DMS53 (cell line): ENCODE results near the gene HNRNPU.

Experiments used
- DNase-seq: peaks from one replicate; lab custom pipeline; 2025; lab: John Stamatoyannopoulos, UW

HNRNPU gene

GRCh38 chr1:244862699-244863490 is 1.4 kb downstream of the HNRNPU start:
- DNase-seq: peak; percentile 98

- DNase-seq: peak; percentile 60
Measured at GRCh38 chr1:244862354-244862698, 2.0 kb downstream of the HNRNPU start.

GRCh38 chr1:244861683-244862082 is 2.7 kb downstream of the HNRNPU start:
- no peak for DNase-seq

- DNase-seq: no peak
Measured at GRCh38 chr1:244860914-244861610, 3.3 kb downstream of the HNRNPU start.

GRCh38 chr1:244860078-244860477 is 4.3 kb downstream of the HNRNPU start:
- no peak for DNase-seq

- DNase-seq: no peak
Measured at GRCh38 chr1:244858357-244858756, 6.0 kb downstream of the HNRNPU start.

- DNase-seq: no peak
Measured at GRCh38 chr1:244857761-244858160, 6.6 kb downstream of the HNRNPU start.

- no peak for DNase-seq
Measured at GRCh38 chr1:244854865-244855578, 9.3 kb downstream of the HNRNPU start.

- DNase-seq: no peak
Measured at GRCh38 chr1:244854166-244854565, 10.2 kb downstream of the HNRNPU start.

- no peak for DNase-seq
Measured at GRCh38 chr1:244852694-244853093, 11.6 kb downstream of the HNRNPU start.

GRCh38 chr1:244851546-244852231 is 12.7 kb downstream of the HNRNPU start:
- DNase-seq: no peak

GRCh38 chr1:244850896-244851295 is 13.4 kb downstream of the HNRNPU start:
- no peak for DNase-seq

- no peak for DNase-seq
Measured at GRCh38 chr1:244850099-244850852, 14.1 kb downstream of the HNRNPU start.

GRCh38 chr1:244849189-244849866 is 15.0 kb downstream of the HNRNPU start:
- DNase-seq: no peak

GRCh38 chr1:244846653-244847052 is 17.7 kb downstream of the HNRNPU start:
- DNase-seq: no peak

GRCh38 chr1:244844155-244845121 is 19.9 kb downstream of the HNRNPU start:
- no peak for DNase-seq

- no peak for DNase-seq
Measured at GRCh38 chr1:244843148-244843978, 21.0 kb downstream of the HNRNPU start.

GRCh38 chr1:244841273-244841927 is 22.9 kb downstream of the HNRNPU start:
- no peak for DNase-seq
